Medulla oblongata (tissue), 1 donor: ENCODE measurements around the gene LRRC52.
"Not testable (repeated sequence)": the region's sequence is repeated elsewhere in the genome, so short reads cannot be mapped to it uniquely, and the experiment has no call there.

Experiments
- DNase-seq: peaks from one replicate; pipeline ENCODE4 v3.0.0-alpha.2; 2015; ENCODE audit errors: extremely low spot score

Gene LRRC52

DNA sequence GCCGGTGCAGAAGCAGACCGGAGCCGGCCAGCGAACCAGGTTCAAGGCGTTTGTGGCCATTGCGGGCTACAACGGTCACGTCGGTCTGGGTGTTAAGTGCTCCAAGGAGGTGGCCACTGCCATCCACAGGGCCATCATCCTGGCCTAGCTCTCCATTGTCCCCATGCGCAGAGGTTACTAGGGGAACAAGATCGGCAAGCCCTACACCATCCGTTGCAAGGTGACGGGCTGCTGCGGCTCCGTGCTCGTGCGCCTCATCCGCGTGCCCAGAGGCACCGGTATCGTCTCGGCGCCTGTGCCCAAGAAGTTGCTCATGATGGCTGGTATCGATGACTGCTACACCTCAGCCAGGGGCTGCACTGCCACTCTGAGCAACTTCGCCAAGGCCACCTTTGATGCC lies 38.1 kb downstream of the LRRC52 start:
- no peak for DNase-seq

DNA sequence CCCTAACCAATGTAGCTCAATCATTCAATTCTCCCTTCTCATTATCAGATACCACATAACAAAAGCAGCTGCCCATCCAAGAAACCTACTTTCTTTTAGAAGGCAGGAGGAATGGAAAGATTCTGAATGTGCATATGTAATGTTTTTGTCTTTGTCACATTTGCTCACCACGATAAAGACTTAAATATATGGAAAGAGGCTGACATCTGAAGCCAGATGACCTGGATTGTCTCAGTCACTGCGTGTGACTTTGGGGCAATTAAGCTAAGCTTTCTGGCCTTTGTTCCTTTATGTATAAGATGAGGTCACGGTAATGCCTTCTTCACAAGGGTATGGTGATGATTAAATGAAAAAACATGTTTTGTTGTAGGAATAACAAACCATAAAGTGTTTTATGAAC lies 42.6 kb downstream of the LRRC52 start:
- no peak for DNase-seq

DNA sequence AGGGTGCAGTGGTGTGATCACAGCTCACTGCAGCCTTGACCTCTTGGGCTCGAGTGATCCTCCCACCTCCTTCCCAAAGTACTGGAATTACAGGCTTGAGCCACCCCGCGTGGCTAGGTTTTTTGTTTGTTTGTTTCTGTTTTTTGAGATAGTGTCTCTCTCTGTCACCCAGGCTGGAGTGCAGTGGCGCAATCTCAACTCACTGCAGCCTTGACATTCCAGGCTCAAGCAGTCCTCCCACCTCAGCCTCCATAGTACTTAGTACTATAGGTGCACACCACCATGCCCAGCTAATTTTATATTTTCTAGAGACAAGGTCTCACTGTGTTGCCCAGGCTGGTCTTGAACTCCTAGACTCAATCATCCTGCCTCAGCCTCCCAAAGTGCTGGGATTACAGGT lies 47.6 kb downstream of the LRRC52 start:
- DNase-seq = not testable (repeated sequence)

DNA sequence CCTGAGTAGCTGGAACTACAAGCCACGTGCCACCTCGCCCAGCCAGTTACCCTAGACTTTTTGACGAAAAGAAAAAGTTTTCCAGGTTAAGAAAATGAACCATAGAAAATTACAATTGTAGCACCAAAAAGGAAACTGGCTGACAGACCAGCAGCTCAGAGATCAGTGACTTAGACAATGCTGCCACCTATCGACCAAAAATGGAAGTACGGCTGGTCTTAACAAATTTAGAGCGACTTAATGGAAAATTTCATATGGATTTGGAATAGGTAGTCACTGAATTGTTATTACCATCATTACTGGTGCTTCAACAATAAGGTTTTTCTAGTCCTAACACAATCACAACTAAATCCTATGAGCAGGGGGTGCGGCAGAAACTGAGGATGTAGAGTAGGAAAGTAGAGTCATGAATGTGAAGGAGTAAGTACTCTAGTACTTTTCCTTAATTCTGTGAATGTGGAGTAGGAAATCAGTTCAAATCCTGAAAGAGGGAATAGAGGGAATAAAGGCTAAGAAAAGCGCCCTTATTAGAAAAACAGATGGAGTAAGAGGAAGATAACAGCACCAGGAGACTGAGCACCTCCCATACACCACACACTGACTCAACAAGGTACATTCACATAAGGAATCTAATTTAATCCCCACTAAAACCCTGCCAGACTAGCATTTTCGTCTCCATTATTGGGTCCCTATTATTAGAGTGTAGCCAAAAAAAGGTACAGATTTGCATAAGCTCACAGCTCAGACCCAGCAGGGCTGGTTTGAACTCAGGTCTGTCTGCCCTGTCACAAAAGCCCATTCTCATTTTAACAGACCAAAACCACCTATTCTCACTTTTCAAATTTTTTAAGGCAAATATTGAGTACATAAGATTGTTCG lies 49.4 kb downstream of the LRRC52 start:
- DNase-seq = peak; percentile 91

DNA sequence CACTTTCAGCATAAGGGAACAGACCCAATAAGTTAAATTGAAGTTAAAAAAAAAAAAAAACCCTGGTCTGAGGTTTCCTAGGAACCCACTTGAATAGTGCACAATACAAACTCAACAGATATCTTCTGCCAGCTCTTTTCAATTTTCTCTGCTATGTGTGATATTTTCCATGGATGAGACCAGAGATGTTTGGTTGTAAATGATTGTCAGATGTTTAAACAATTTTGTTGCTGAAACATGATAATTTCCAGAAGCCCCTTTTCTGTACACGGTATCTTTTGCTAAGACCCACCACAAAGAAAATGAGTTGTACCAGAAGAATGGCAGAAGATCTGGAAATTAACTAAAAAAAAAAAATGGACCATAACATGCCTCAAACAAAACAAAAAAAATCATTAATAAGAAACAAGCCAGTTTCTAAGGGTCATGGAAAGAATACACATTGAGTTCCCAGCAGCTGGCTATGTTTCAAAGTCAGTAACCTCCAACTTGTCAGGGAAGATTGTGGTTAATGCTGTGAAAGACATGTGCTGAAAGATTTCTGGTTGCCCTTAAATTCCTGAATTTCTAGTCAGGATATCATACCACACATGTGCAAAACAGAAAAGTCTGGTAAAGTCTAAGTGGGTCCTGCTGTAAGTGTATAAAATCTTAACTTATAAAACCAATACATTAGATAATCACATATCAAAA lies 51.6 kb downstream of the LRRC52 start:
- DNase-seq = no peak

DNA sequence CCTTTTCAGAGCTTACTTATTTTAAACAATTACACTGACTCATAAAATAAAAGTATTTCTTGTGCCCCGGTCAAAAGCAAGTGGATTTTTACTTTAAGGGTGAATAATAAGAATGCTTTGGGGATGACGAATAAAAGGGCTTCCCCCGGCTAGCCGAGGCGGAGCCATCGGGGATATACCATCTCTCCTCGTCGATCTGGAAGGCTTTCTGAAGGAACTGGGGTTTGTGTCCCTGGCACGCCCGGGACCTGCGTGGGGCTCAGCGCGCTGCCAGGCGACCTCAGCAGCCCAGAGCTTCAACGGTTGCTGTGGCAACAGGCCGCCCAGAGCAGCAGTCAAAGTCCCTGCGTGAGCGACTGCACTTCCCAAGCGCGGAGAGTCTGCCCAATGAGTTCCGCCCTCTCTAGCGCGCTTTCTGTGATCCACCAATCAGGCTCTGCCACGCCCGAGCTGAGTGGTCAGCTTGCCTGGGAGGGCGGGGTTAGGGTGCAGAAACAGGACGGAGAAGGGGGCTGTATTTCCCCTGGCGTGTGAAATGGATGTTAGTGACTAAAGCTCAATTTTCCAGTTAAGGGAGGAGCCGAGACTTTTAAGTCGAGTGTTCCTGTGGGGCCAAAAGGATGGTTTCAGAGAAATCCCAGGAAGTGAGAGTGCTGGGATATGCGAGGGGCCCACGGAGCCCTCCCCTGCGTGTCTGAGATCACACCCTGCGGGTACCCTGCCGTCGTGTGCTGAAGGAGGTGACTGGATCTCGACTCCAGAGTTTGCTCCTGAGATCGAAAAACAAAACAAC lies 54.3 kb downstream of the LRRC52 start:
- DNase-seq = peak; percentile 99

DNA sequence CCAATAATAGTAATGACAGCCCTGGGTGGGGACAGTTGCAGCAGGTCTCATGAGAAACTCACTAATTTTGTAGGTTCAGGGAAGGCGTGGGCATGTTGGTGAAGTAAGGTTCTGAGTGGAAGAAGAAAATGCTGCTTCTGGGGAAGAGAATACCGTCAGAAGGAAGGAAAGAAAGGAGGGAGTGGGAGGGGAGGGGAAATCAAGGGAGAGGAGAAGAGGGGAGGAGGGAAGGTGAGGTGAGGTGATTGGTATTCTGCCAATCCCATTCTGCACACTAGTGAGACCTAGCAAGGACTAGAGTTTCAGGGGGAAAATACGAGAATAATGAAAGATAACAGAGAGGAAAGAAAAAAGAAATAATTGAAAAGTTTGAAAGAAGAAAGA lies 54.9 kb downstream of the LRRC52 start:
- no peak for DNase-seq

DNA sequence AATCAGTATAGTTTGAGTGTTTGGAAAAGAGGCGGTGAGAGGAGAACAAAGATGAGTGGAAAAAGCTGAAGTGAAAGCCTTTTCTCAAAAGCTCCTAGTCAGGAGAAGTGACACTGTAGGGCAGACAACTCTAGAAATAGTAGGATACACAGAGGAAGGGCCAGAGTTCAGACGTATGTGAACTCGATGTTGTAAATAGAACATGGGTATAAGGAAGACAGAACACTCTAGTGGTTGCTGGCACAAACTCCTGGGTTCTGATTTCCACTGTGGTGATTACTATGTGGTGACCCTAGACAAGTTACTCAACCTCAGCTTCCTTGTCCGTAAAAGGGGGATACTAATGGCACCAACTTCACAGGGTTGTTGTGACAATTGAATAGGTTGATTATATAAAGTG lies 57.0 kb downstream of the LRRC52 start:
- DNase-seq = peak; percentile 82

DNA sequence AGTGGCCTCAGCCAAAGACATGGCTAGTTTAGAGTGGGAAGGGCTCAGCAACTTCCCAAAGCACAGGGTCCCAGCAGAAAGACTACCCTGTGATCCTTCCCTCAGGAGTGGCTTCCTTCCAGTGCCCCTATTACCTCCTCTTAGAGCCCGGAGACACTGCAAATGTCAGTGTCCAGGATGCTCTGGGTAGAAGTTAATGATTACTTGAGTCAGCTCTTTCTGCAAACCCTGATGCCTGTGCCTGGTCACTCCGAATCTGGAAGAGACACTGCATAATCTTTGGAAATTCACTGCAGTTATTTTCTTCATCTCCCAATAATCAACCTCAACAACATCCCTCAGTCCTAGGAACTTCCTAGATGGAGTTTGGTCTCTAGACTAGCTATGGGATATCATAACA lies 60.0 kb downstream of the LRRC52 start:
- DNase-seq = no peak

DNA sequence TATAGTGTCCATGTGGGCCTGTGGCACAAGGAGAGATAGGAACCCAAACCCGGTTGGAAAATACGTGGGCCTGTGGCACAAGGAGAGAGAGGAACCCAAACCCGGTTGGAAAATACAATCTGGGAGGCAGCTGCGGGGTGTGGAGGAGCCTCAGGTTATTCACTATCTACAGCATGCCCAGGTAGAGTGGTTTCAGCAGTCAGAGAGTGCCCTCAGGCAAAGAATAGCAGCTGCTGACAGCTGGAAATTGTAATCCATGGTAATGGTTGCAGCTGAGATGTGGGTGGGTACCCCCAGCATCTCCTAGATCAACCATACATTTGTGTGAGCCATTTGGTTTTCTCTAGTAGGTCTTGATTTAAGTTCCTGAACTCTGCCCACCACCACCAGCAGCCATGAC lies 61.4 kb downstream of the LRRC52 start:
- no peak for DNase-seq

DNA sequence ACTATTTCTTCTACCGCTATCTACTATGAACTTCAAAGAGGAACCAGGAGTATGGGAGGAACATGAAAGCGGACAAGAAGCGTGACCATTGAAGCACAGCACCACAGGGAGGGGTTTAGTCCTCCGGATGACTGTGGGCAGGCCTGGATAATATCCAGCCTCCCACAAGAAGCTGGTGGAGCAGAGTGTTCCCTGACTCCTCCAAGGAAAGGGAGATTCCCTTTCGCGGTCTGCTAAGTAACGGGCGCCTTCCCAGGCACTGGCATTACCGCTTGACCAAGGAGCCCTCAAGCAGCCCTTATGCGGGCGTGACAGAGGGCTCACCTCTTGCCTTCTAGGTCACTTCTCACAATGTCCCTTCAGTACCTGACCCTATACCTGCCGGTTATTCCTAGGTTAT lies 62.9 kb downstream of the LRRC52 start:
- DNase-seq = not testable (repeated sequence)

DNA sequence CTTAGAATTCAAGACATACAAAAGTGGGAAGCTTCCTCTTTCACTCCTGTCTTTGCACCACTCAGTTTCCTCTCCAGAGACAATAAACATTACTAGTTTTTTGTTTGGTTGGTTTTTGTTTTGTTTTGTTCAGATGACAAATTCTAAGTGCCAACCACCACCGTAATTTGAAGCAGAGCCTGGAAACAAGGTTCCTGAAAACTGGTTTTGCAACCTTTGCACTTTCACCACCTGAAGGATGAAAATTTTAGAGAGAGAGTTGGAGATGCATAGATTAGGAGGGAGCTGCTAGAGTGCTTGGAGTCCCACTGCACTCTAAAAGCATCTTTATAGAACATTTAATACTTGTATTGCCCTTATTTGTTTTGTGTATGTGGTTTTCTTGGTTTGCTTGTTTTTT lies 67.1 kb downstream of the LRRC52 start:
- DNase-seq = no peak

DNA sequence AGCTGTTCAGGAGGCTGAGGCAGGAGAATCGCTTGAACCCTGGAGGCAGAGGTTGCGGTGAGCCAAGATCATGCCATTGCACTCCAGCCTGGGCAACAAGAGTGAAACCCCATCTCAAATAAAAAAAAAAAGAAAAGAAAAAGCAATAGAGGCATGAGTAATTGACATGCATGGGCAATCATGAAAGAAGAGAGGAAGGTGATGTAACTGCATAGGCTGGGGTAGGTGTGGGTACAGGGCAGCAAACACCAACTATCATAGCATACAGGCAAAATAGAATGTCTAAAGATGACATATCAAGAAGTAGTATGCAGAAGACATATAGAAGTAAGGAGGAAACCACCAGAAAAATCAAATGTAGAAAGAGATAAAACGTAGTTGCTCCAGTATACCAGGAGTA lies 68.3 kb downstream of the LRRC52 start:
- DNase-seq = no peak
